Liver (tissue), 9 donors: ENCODE data around the gene PRPSAP1. TPM values are rescaled to one million over a fixed set of nuclear protein-coding genes. Genes with fewer than 3 reads are reported as not detected.

Source experiments
- DNase-seq: peaks from one replicate; pipeline ENCODE4 v3.0.0-alpha.2; 2017; ENCODE audit warnings: low spot score
- H3K27ac ChIP-seq, 2 donors: one replicate each; pipeline ENCODE4 v1.7.0; 2013; ENCODE audit warnings: inconsistent platforms in 2 of 2, low read length in 2 of 2, control low read depth in 1 of 2, low read depth in 1 of 2, mild to moderate bottlenecking in 1 of 2
- H3K27me3 ChIP-seq, 4 donors: one replicate each; pipeline versions ENCODE4 v1.6.1 to v1.7.0; 2013; ENCODE audit warnings: low read length in 3 of 4, inconsistent platforms in 1 of 4, mild to moderate bottlenecking in 1 of 4, moderate library complexity in 1 of 4; ENCODE audit not compliant: control insufficient read depth in 4 of 4, insufficient read depth in 4 of 4
- H3K36me3 ChIP-seq, 4 donors: one replicate each; pipeline versions ENCODE4 v1.6.1 to v1.7.0; 2013; ENCODE audit warnings: low read length in 3 of 4, mild to moderate bottlenecking in 3 of 4, low read depth in 1 of 4, moderate library complexity in 1 of 4; ENCODE audit not compliant: control insufficient read depth in 4 of 4, insufficient read depth in 3 of 4
- H3K4me1 ChIP-seq, 4 donors: one replicate each; pipeline versions ENCODE4 v1.6.1 to v1.7.0; 2013; ENCODE audit warnings: low read length in 3 of 4, mild to moderate bottlenecking in 3 of 4, moderate library complexity in 1 of 4; ENCODE audit not compliant: control insufficient read depth in 4 of 4, insufficient read depth in 4 of 4
- H3K4me3 ChIP-seq, 3 donors: one replicate each; pipeline versions ENCODE4 v1.6.1 to v1.7.0; 2013; ENCODE audit warnings: low read length in 3 of 3, control low read depth in 1 of 3, low read depth in 1 of 3, mild to moderate bottlenecking in 1 of 3
- H3K9ac ChIP-seq, 2 donors: one replicate each; pipeline ENCODE4 v1.7.0; 2013; ENCODE audit warnings: low read length in 2 of 2, mild to moderate bottlenecking in 2 of 2, moderate library complexity in 2 of 2, control low read depth in 1 of 2, low read depth in 1 of 2
- H3K9me3 ChIP-seq, 4 donors: one replicate each; pipeline versions ENCODE4 v1.6.1 to v1.7.0; 2013; ENCODE audit warnings: low read length in 3 of 4; ENCODE audit not compliant: control insufficient read depth in 4 of 4
- ATF3 ChIP-seq: IDR thresholded peaks from 2 replicates; pipeline ENCODE4 v1.6.1; 2016; ENCODE audit warnings: antibody characterized with exemption
- EGR1 ChIP-seq, 2 donors: IDR thresholded peaks; 2 replicates each; pipeline ENCODE4 v1.6.1; 2016 to 2018; ENCODE audit warnings: antibody characterized with exemption in 2 of 2, low read depth in 2 of 2
- FOXA1 ChIP-seq: IDR thresholded peaks from 2 replicates; pipeline ENCODE4 v1.6.1; 2016; ENCODE audit warnings: antibody characterized with exemption
- FOXA2 ChIP-seq: IDR thresholded peaks from 2 replicates; pipeline ENCODE4 v1.6.1; 2016; ENCODE audit warnings: antibody characterized with exemption
- GABPA ChIP-seq, 2 donors: IDR thresholded peaks in 1 of 2; conservative IDR thresholded peaks in 1 of 2; 2 replicates each; pipeline ENCODE4 v1.6.1; 2016; ENCODE audit warnings: antibody characterized with exemption in 2 of 2, mild to moderate bottlenecking in 1 of 2, moderate library complexity in 1 of 2
- HNF4A ChIP-seq, 2 donors: conservative IDR thresholded peaks; 2 replicates each; pipeline ENCODE4 v1.6.1; 2016; ENCODE audit warnings: antibody characterized with exemption in 2 of 2, mild to moderate bottlenecking in 2 of 2
- HNF4G ChIP-seq: IDR thresholded peaks from 2 replicates; pipeline ENCODE4 v1.6.1; 2016; ENCODE audit warnings: antibody characterized with exemption
- JUND ChIP-seq, 2 donors: IDR thresholded peaks; 2 replicates each; pipeline ENCODE4 v1.6.1; 2016; ENCODE audit warnings: antibody characterized with exemption in 2 of 2
- MAX ChIP-seq: IDR thresholded peaks from 2 replicates; pipeline ENCODE4 v1.6.1; 2016; ENCODE audit warnings: antibody characterized with exemption
- NR2F2 ChIP-seq: IDR thresholded peaks from 2 replicates; pipeline ENCODE4 v1.6.1; 2016; ENCODE audit warnings: antibody characterized with exemption
- RAD21 ChIP-seq, 2 donors: IDR thresholded peaks; 2 replicates each; pipeline ENCODE4 v1.6.1; 2016; ENCODE audit warnings: antibody characterized with exemption in 2 of 2, mild to moderate bottlenecking in 2 of 2
- RXRA ChIP-seq, 2 donors: IDR thresholded peaks; 2 replicates each; pipeline ENCODE4 v1.6.1; 2017 to 2018; ENCODE audit warnings: antibody characterized with exemption in 2 of 2, mild to moderate bottlenecking in 1 of 2
- SP1 ChIP-seq: IDR thresholded peaks from 2 replicates; pipeline ENCODE4 v1.6.1; 2018; ENCODE audit warnings: antibody characterized with exemption, mild to moderate bottlenecking
- YY1 ChIP-seq: IDR thresholded peaks from 2 replicates; pipeline ENCODE4 v1.6.1; 2016; ENCODE audit warnings: antibody characterized with exemption, mild to moderate bottlenecking
- WGBS: extraction: QIAGEN DNeasy Blood & Tissue Kit; methylation state at CpG from one replicate; pipeline ENCODE4 v1.1.7; 2013; 5-methylcytosine and 5-hydroxymethylcytosine counted together
- polyA plus RNA-seq, 2 donors: library from polyadenylated mRNA; stranded (reverse) in 1 of 2; unstranded in 1 of 2; fragments of 200-250 nt in 1 of 2; fragments of >200 nt in 1 of 2; fragmentation: Nextera tagmentation in 1 of 2; extraction: Ambion mirVana in 1 of 2; gene quantifications; one replicate each; pipeline versions ENCODE4 v1.2.1 to v1.2.3, GENCODE V29; 2013 to 2015
- total RNA-seq, 2 donors: library from RNA; depleted of rRNA; stranded (reverse); fragments of >200 nt; gene quantifications; one replicate each; pipeline ENCODE4 v1.2.3, GENCODE V29; 2014
- TF ChIP-seq, protein P1 (sequence below): fragments of 150-350 bp; IDR thresholded peaks from 2 replicates; pipeline ENCODE4 v1.5.1; 2017; ENCODE audit warnings: improper control_type of control experiment, low read depth, low read length; ENCODE audit not compliant: missing input control
- TF ChIP-seq, protein P2 (sequence below): IDR thresholded peaks from 2 replicates; pipeline ENCODE4 v1.6.1; 2016; ENCODE audit warnings: antibody characterized with exemption
- donor health status: healthy.
- donor health status: healthy.
- donor health status: healthy.
- donor health status: healthy.
- donor health status: healthy.

Gene PRPSAP1
- total and polyA plus RNA-seq, 4 donors = 21.4 to 78.1 (median 52.6) TPM

DNA sequence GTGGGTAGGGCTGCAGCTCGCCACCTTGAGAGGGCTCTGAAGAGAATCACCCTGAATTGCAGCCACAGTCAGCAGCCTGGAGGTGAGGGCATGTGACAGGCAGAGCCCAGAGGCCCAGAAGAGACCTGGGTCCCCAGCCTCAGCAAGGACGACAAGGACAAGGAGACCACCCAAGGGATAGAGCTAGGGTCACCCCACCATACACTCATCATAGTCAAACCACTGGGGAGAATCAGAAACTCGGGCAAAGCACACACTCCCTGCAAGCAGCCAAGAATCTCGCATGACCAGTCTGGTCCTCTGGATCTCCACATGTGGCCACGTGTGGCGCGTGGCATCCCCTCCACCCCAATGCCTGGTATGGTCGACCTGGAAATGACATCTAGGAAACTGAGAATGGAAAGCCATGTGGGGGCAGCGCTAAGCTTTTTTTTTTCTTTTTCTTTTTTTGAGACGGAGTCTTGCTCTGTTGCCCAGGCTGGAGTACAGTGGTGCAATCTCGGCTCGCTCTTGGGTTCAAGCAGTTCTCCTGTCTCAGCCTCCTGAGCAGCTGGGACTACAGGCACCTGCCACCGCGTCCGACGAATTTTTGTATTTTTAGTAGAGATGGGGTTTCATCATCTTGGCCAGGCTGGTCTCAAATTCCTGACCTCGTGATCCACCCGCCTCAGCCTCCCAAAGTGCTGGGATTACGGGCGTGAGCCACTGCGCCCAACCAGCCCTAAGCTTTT is 26.1 kb upstream of the PRPSAP1 start:
- no peak overlapping the region for H3K4me3 ChIP-seq
- 93% methylated on average over 21 of the region's 21 CpGs for WGBS
- H3K36me3 ChIP-seq = no peaks in the 10 kb centered on the region
- H3K27me3 ChIP-seq = no peaks in the 10 kb centered on the region
- no peak for DNase-seq
- no peak for TF ChIP-seq NR2F2
- no peak for TF ChIP-seq SP1
- TF ChIP-seq ATF3 = no peak
- no peak for TF ChIP-seq GABPA (IDR thresholded peaks at IDR 0.05 in 1 of 2, conservative IDR thresholded peaks at IDR 0.05 in 1 of 2)
- no peak for TF ChIP-seq FOXA2
- TF ChIP-seq YY1 = no peak
- TF ChIP-seq RAD21 (IDR thresholded peaks at IDR 0.05) = no peak
- TF ChIP-seq, protein P1, sequence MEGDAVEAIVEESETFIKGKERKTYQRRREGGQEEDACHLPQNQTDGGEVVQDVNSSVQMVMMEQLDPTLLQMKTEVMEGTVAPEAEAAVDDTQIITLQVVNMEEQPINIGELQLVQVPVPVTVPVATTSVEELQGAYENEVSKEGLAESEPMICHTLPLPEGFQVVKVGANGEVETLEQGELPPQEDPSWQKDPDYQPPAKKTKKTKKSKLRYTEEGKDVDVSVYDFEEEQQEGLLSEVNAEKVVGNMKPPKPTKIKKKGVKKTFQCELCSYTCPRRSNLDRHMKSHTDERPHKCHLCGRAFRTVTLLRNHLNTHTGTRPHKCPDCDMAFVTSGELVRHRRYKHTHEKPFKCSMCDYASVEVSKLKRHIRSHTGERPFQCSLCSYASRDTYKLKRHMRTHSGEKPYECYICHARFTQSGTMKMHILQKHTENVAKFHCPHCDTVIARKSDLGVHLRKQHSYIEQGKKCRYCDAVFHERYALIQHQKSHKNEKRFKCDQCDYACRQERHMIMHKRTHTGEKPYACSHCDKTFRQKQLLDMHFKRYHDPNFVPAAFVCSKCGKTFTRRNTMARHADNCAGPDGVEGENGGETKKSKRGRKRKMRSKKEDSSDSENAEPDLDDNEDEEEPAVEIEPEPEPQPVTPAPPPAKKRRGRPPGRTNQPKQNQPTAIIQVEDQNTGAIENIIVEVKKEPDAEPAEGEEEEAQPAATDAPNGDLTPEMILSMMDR = no peak
- no peak for TF ChIP-seq EGR1 (IDR thresholded peaks at IDR 0.05; ENCODE audit: low read depth in 2 of 2)
- TF ChIP-seq, protein P2, sequence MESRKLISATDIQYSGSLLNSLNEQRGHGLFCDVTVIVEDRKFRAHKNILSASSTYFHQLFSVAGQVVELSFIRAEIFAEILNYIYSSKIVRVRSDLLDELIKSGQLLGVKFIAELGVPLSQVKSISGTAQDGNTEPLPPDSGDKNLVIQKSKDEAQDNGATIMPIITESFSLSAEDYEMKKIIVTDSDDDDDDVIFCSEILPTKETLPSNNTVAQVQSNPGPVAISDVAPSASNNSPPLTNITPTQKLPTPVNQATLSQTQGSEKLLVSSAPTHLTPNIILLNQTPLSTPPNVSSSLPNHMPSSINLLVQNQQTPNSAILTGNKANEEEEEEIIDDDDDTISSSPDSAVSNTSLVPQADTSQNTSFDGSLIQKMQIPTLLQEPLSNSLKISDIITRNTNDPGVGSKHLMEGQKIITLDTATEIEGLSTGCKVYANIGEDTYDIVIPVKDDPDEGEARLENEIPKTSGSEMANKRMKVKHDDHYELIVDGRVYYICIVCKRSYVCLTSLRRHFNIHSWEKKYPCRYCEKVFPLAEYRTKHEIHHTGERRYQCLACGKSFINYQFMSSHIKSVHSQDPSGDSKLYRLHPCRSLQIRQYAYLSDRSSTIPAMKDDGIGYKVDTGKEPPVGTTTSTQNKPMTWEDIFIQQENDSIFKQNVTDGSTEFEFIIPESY = no peak
- TF ChIP-seq JUND (IDR thresholded peaks at IDR 0.05) = no peak
- TF ChIP-seq MAX = no peak
- no peak for TF ChIP-seq HNF4A (conservative IDR thresholded peaks at IDR 0.05)
- TF ChIP-seq FOXA1 = no peak
- TF ChIP-seq HNF4G = no peak
- no peak overlapping the region for H3K27ac ChIP-seq
- H3K9me3 ChIP-seq = no peaks in the 10 kb centered on the region
- H3K4me1 ChIP-seq = peaks cover 6 to 23% (median 16%) of the 10 kb centered on the region in 4 donors
- no peak overlapping the region for H3K9ac ChIP-seq

- no peak overlapping the region for H3K9ac ChIP-seq
- DNase-seq = no peak
- WGBS = 94% methylated on average over 11 of the region's 11 CpGs
Observed at GRCh38 chr17:76379275-76379641, 25.5 kb upstream of the PRPSAP1 start.

More at GRCh38 chr17:76379275-76379641, 25.5 kb upstream of the PRPSAP1 start:
- no peaks in the 10 kb centered on the region for H3K36me3 ChIP-seq
- TF ChIP-seq MAX (no peak), YY1 (no peak), SP1 (no peak), RXRA (IDR thresholded peaks at IDR 0.05) (no peak), GABPA (IDR thresholded peaks at IDR 0.05 in 1 of 2, conservative IDR thresholded peaks at IDR 0.05 in 1 of 2) (no peak), HNF4A (conservative IDR thresholded peaks at IDR 0.05) (no peak), ATF3 (no peak), NR2F2 (no peak), EGR1 (IDR thresholded peaks at IDR 0.05; ENCODE audit: low read depth in 2 of 2) (no peak), FOXA2 (no peak), JUND (IDR thresholded peaks at IDR 0.05) (no peak), HNF4G (no peak), FOXA1 (no peak)
- TF ChIP-seq, protein P2 = no peak
- TF ChIP-seq, protein P1 = no peak
- H3K27me3 ChIP-seq = no peaks in the 10 kb centered on the region
- no peak overlapping the region for H3K27ac ChIP-seq
- H3K9me3 ChIP-seq = no peaks in the 10 kb centered on the region
- H3K4me1 ChIP-seq = peaks cover 3 to 18% (median 12%) of the 10 kb centered on the region in 4 donors
- no peak overlapping the region for H3K4me3 ChIP-seq
